ENCODE measurements around the gene TENM3.

GRCh38 chr4:182369211-182369610 is 126.0 kb downstream of the TENM3 start:
- TF ChIP-seq POLR2A (IDR thresholded peaks at IDR 0.05) (no peak), CTCF (IDR thresholded peaks at IDR 0.05) (no peak)
